Measurements from ENCODE around the gene SLC9C2.
"Not testable (repeated sequence)": the region's sequence is repeated elsewhere in the genome, so short reads cannot be mapped to it uniquely, and the experiment has no call there.

Gene SLC9C2, protein sequence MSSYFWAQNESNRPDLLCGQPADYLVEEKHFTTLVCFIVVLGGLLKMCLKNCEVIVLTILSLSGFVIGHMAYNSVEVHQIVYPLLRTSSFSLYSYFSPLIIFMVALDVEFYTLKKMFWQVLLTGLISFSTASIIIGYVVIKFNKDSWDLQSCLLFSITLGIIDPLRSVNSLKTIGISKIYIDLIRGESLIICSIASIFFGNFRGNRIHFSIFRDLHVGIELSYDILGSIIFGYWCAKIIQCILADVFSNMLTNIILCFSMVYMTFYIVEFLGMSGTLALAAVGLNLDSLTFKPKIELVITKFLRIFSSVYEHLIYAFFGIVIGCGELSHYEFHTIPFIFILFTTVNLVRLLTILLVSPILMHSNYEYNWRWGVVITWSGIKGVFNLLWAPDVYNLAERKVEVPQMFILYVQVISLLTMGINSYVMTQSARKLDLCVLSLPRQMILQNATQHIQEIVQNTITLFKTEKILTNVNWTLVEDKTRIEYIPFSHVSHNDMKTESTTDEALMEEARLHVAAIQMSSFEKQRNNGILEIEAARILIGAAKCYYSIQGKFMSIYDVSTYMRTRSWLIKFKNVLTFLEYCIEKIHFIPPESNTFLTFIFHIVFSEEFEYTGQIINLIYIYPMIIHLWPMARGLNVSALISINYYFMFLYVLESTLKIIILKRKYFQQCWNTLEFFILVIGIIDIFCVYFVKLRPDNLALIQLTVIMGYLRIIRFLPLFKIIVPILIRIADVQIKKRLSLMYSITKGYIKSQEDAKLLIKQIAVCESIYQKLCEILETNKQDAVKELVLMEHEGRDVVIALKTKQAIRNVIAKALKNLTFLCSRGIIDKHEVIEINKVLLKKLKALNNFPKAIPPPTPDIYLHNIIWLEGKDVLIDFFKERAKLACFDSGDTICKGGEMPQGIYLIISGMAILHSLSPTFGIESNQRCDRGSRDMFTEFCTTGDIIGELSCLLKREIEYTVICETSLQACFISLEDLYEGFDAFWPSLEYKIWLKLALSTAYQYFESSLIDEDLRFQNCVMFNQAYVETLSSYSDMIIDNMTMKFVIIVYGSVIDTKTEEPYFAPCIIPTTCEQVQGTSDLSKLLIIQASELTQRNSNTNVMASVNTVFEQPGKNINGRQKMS

DNA sequence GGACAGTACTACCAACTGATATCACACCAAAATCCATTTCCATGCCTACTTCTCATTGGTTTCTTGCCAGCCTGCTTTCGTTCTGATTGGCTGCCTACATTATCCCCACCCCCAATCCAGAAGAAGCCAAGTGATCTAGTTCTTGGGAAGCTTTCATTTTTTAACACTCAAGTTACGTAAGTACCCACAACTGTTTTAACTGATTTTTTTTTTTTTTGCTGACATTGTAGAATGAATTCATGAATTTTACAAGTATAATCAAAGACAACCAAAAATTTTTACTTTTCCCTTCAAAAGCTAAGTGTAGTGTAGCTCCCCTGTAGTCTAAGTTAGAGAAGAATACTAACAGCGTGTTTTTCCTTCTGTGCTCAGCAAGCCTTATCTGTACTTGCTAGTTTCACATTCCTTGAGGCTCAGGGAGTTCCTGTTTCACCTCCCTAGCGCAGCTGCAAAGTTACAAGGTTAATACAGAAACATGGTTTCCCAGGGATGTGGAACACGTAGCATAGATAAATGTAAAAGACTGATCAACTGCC is at the start of gene SLC9C2:
Gene SLC9C2 (minus strand): TSS at position 17 of the 536 bp plus-strand sequence. CDS start 1,296 bp downstream, outside the sequence.
- DNase-seq, result no peak

DNA sequence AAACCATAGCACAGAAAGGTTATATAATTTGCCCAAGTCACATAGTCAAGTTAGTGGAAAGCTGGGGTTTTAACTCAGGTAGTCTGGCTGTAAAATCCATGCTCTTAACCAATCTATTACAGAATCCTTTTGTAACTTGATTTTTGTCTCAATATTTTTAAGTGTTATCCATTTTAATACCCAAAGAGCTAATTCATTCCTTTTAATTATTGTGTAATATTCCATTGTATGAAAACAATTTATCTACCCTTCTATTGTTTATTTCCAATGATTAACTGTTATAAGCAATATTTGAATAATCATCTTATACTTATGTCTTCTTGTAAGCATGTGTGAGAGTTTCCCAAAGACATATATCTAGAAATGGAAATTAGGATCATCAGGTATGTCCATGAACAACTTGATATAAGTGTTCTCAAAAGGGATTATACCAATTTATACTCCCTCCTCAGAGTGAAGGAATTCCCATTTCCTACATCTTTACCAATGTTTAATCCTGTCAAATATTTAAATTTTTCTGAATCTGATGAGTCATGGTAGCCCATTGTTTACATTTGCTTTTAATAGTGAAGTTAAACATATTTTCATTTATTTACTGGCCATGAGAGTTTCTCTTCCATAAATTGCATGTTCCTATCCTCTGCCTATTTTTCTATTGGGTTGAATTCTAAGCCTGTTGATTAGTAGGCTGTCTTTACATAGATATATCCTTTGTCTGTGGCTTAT is 46.2 kb upstream of the SLC9C2 start:
- no peak for DNase-seq

DNA sequence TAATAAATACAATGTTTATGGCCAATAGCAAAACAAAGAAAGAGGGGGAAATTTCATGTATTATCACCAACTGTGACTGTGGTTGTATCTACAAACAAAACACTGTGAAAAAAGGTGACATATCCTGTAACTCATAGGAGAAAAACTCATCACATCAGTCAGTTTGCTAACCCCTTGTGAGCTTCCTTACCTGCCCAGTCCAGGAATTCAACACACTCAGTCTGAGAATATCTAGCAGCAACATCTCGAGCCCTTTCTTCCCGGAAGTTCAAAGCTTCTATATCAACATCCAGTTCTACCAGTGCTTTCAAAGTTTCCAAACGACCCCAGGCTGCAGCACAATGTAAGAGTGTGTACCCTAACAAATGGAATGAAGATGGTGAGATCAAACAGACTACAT is 43.8 kb upstream of the SLC9C2 start:
- DNase-seq, result no peak

DNA sequence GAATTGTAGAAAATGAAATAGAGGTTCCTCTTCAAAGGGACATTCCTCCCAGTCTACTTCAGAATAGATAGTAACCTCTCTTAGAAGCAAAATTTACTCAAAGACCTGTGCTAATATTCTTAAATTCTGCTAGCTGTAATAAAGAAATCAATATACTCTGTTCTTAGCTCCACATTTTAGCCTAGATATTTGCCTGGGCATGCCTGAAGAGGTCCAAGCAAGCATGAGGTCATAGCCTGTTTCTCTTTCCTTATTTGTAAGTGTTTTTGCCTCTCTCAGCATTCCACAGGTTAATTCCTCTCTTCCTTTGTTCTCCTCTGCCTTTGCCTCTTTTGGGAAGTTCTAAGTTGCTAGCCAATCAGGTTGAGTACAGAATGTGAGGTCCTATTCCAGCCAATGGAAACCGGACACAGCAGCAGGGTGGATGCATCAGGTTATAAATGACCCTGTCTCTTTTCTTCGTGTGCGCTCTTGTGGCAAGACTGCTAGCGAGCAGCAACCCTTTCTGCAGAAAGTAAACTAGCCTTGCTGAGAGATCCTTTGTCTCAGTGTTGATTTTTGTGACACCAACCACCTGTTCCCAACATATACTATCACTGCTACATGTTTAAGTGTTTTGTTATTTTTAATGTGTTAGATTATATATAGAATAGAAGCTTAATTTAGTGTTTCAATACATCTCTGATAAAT is 39.7 kb upstream of the SLC9C2 start:
- DNase-seq, result not testable (repeated sequence)

DNA sequence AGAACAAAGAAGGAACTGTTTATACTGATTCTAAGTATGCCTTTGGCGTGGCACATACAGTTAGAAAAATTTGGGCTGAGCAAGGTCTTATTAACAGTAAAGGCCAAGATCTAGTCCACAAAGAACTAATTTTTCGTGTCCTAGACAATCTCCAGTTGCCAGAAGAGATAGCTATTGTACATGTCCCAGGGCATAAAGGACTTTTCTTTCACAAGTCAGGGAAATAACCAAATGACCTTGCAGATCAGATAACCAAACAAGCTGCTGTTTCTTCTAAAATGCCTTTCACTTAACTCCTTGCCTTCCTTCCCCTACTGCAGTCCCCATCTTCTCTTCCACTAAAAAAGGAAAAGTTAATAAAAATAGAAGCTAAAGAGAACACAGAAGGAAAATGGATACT is 36.2 kb upstream of the SLC9C2 start:
- DNase-seq, result no peak

DNA sequence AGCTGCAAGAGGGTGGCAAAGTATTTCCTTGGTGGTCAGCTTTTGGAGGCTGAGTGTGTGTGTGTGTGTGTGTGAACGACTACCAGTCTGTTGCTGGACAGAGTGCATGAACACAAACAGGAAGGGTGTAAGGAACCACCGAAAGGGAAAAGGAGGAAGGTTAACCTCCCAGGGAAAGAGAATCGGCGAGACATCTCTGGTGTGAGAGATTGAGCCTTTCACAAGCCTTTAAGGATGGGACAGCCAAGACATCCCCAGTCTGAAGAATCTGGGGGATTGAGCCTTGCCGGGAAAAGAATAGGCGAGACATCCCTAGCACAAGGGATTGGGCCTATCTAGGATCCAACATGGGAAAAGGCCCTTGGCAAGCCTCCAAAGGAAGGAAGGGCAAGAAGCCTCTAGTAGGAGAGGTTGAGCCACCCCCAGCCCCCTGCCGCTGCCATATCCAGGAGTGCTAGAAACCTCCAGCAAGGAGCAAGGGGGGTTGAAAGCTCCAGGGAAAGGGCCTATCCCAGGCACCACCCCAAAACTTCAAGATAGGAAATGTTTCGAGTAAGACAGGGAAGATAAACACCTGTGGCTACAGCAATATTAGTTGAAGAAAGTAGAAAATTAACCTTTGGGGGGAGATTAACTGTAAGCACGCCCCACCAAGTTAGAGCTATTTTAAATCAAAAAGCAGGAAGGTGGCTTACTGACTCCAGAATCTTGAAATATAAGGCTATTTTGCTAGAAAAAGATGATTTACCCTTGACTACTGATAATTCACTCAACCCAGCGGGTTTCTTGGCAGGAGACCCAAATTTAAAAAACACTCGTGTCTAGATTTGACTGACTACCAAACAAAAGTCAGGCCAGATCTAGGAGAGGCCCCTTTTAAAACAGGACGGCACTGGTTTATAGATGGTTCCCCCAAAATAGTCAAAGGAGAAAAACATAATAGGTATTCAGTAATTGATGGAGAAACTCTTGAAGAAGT is 35.5 kb upstream of the SLC9C2 start:
- no peak for DNase-seq

DNA sequence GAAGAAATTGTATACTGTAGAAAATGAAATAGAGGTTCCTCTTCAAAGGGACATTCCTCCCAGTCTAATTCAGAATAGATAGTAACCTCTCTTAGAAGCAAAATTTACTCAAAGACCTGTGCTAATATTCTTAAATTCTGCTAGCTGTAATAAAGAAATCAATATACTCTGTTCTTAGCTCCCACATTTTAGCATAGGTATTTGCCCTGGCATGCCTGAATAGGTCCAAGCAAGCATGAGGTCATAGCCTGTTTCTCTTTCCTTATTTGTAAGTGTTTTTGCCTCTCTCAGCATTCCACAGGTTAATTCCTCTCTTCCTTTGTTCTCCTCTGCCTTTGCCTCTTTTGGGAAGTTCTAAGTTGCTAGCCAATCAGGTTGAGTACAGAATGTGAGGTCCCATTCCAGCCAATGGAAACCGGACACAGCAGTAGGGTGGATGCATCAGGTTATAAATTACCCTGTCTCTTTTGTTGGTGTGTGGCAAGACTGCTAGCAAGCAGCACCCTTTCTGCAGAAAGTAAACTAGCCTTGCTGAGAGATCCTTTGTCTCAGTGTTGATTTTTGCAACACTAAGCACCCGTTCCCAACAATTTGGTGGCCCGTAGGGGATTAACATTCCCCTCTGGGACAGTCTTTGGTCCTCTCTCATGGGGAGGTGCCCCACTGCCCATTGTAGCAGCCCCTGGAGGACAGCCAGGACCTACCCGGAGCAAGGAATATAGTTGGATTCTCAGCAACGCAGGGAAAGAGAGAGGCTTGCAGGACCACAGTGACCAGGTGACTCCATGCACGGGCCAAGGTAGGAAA is 34.6 kb upstream of the SLC9C2 start:
- not testable (repeated sequence) for DNase-seq

DNA sequence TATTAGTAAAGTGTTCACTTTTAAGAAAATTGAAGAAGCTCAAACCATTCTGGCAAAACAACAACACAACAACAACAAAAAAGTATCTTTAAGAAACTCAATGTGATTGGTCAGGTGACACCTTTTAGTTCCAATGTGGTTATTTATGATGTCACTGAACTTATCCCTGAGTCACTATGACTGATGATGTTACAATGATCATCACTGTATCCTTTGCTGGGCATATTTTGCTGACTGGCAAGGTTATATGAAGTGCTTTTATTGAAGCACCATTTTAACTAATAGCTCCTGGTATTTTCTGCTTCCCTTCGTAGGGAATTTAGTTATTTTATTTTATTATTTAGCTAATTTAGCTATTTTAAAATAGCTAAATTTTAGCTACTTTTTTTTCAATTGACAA is 32.2 kb upstream of the SLC9C2 start, which contains the start of gene TEX50:
Gene TEX50 (plus strand): TSS at position 223 of the 400 bp plus-strand sequence. CDS start 184 bp downstream, outside the sequence.
- DNase-seq, result no peak

DNA sequence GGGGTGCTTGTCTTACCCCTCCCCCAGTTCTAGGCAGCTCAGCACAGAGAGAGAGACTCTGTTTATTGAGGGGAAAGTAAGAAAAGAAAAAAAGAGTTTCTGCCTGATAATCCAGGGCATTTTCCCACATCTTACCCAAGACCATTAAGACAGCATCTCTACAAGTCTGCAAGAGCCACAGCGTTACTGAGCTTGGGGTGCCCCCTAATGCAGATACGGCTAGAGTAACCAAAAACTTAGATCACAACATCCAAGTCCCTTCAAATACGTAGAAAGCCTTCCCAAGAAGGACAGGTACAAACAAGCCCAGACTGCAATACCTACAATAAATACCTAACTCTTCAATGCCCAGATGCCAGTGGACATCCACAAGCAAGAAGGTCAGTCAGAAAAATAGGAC is 26.0 kb upstream of the SLC9C2 start:
- DNase-seq, result no peak

DNA sequence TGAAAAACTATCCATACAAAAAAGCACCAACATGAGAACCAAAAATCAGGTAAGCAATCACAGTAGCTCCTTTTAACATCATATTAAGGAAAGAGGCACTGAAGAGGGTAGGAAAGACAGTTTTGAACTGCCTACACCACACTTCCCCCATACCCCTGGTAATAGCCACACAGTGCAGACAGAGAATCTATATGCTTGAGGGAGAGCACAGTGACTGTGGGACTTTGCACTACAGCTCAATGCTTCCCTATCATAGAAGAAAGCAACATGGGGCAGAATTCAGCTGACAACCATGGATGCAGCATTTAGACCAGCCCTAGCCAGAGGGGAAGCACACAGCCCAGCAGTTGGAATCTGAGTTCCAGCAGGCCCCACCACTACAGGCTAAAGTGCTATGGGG is 24.4 kb upstream of the SLC9C2 start:
- DNase-seq, result no peak

DNA sequence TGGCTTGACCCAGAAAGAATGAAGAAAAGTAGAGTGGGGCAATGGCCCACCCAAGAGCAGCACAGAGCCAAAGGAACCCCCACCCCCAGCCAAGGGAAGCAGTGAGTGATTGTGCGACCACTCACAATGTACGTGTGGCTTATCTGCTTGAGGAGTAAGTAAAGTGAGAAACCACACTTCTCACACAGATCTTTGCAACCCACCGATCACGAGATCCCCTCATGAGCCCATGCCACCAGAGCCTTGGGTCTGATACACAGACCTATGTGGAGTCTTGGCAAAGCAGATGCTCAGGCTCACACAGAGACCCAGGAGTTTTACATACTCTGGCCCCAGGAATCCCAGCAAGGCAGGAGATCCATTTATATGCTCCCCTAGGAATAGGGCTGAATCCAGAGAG is 14.0 kb upstream of the SLC9C2 start:
- no peak for DNase-seq

DNA sequence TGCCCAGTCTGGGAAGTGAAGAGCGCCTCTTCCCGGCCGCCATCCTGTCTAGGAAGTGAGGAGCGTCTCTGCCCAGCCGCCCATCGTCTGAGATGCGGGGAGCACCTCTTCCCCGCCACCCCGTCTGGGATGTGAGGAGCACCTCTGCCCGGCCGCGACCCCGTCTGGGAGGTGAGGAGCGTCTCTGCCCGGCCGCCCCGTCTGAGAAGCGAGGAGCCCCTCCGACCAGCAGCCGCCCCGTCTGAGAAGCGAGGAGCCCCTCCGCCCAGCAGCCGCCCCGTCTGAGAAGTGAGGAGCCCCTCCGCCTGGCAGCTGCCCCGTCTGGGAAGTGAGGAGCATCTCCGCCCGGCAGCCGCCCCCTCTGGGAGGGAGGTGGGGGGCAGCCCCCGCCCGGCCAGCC is 10.2 kb upstream of the SLC9C2 start:
- DNase-seq, result not testable (repeated sequence)

DNA sequence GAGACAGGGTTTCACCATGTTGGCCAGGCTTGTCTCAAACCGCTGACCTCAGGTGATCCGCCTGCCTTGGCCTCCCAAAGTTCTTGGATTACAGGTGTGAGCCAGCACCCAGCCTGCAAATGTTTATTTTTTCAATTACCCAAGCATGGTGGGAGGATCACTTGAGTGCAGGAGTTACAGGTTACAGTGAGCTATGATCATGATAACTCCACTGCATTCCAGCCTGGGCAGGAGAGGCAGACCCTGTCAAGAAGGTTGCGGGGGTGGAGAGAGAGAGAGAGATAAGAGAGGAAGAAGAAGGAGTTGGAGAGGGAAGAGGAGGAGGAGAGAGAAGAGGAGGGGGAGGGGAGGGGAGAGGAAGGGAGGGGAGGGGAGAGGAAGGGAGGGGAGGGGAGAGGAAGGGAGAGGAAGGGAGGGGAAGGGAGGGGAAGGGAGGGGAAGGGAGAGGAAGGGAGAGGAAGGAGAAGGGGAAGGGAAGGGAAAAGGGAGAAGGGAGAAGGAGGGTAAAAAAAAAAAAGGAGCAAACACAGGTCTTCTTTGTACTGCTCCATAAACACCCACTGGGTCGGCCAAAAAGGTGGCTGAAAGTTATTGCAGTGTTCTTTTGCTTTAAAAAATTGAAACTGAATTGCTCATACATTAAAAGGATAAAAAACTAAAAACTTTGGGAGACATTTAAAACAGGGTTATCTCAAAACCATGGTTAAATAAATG is 5.8 kb upstream of the SLC9C2 start:
- DNase-seq, result no peak

DNA sequence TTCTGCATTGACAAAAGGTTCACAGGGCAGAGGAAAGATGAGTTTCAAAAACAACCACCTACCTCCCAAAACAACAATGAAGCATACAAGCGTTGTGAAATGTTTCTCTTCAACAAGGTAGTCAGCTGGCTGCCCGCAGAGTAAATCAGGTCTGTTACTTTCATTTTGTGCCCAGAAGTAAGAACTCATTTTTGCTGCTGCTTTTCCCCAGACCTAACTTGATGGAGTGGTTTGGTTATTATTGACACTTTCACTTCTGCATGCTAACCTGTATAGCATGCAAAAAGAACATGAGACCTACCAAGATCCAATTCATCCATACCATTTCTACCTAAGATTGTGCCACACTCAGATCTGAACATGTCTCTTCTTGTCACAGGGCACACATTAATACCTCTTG is 1.3 kb downstream of the SLC9C2 start:
- no peak for DNase-seq

DNA sequence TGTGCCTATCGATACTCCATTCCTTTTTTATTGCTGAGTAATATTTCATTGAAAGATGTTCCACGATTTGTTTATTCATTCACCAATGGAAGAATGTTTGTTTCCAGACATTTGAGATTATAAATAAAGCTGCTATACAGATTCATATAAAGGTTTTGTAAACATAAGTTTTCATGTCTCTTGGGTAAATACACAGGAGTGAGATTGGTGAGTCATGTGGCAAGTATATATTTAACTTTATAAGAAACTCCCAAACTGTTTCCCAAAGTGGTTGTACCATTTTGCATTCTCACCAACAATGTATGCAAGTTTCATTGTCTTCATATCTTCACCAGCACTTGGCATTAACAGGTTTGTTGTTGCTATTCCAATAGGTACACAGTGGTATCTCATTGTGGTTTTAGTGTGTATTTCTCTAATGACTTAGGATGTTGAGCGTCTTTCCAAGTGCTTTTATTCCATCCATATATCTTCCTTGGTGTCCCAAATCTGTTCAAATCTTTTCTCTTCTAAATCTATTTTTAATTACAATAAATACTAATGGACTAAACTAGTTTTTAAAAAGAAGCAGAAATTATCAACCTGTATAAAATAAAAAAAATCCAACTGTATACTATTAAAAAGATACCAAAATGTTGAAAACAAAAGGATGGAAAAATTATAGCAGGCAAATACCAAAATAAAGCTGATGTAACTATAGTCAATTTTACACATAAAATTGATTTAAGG is 6.6 kb downstream of the SLC9C2 start:
- DNase-seq, result no peak

DNA sequence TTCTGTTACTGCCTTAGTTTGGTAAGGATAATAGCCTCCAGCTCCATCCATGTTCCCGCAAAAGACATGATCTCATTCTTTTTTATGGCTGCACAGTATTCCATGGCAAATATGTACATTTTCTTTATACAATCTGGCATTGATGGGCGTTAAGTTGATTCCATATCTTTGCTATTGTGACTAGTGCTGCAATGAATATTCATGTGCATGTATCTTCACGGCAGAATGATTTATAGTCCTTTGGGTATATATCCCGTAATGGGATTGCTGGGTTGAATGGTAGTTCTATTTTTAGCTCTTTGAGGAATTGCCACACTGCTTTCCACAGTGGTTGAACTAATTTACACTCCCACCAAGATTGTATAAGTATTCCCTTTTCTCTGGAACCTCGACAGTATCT is 11.7 kb downstream of the SLC9C2 start:
- not testable (repeated sequence) for DNase-seq

DNA sequence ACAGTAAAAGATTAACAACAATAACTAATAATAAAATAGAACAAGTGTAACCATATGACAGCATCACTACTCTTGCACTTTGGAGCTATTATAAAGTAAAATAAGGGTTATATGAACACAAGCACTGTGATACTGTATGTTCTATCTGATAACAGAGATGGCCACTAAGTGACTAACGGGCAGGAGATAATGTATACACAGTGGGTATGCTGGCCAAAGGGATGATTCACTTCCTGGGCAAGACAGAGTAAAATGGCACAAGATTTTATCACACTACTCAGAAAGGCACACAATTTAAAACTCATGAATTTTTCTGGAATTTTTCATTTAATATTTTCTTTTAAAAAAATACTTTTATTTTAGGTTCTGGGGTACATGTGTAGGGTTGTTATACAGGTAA is 12.3 kb downstream of the SLC9C2 start:
- no peak for DNase-seq
